Lower leg skin (tissue), 4 donors: ENCODE results near the gene FUT6. TPM values are rescaled to one million over a fixed set of nuclear protein-coding genes. Genes with fewer than 3 reads are reported as not detected.
A peak's percentile ranks its signal among the peaks of the same experiment; 100 is the strongest.

Experiments
- DNase-seq, 2 donors: peaks; one replicate each; pipeline ENCODE4 v3.0.0-alpha.2; 2019; ENCODE audit warnings: low spot score in 2 of 2
- H3K4me3 ChIP-seq: fragments of 200-600 bp; sonication (generic); 2 replicates; pipeline ENCODE4 v1.5.1; 2017; ENCODE audit warnings: mild to moderate bottlenecking, low read depth; ENCODE audit not compliant: poor library complexity, severe bottlenecking
- POLR2A ChIP-seq, 2 donors: fragments of 450-650 bp; IDR thresholded peaks; one replicate each; pipeline ENCODE4 v1.6.1; 2016 to 2017; ENCODE audit warnings: antibody characterized with exemption in 2 of 2, mild to moderate bottlenecking in 1 of 2, moderate library complexity in 1 of 2
- WGBS, 2 donors: methylation state at CpG; one replicate each; pipeline ENCODE4 v1.1.5; 2018; 5-methylcytosine and 5-hydroxymethylcytosine counted together
- intact Hi-C: fragments of 100-400 bp; cut with DNase I; formaldehyde crosslinking; loops from one replicate; pipeline ENCODE4 v1.15.0; 2023; ENCODE audit warnings: low total_unique reads
- total RNA-seq, 4 donors: library from RNA; depleted of rRNA; stranded (reverse); fragments of >200 nt; gene quantifications; one replicate each; pipeline ENCODE4 v1.1.0, GENCODE V29; 2016
- TF ChIP-seq, protein P1 (sequence below), 3 donors: fragments of 450-650 bp; IDR thresholded peaks; one replicate each; pipeline ENCODE4 v1.5.1; 2016; ENCODE audit warnings: antibody characterized with exemption in 3 of 3, mild to moderate bottlenecking in 3 of 3, moderate library complexity in 2 of 3

FUT6 gene
- total RNA-seq, 4 donors from 2014 or later = 0.23 to 0.29 TPM; not detected in 2

DNA sequence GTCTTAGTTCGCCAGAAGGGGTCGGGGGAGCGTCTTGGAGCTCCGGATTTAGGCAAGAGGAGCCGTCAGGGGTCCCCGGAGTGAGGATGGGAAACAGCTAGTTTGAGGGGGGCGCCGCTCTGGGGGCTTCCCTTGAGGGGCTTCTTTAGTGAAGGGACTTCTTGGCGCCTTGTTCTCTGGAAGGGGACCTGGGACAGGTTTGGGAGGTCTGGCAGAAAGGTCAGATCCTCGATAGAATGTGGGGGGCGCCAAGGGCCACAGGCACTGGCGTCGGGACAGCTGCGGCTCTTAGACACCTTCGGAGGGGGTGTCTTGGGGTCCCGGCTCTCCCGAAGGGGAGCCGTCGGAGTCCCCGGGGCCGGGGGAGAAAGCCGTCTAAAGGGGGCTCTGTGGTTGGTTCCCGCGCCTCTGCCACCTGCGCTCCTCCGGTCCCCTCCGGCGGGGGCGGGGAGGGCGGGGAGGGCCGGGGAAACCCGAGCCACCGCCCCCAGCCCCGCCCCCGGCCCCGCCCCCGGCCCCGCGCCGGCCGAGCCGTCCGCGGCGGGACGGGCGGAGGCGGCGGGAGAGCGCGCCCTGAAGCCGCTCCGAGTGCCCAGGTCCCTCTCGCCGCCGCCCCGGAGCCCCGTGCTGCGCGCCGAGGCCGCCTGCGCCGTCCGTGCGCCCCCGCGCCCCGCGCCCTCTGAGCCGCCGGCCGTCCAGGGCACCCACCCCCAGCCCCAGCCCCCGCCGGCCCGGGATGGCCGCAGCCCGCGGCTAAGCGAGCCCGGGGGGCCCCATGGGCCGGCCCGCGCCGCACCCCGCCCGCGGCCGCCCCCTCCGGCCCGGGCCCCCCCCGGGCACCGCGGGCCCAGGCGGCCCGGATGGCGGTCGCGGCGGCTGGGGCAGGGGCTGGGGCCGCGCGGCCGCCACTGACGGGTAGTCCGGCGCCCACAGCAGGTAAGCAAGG is 34.7 kb downstream of the FUT6 start, which contains the start of gene NRTN:
NRTN (plus strand) TSS at position 552 of the 946 bp plus-strand sequence. CDS start 19,099 bp downstream, outside the sequence.
- no peak within 1 kb of the TSS for H3K4me3 ChIP-seq
- intact Hi-C loops = loop anchor here (10.0 kb wide), 1 partner anchor 220 kb away; no protein-coding TSS in a partner anchor
- 2 to 5% methylated on average over 11 to 15 of the region's 107 CpGs for WGBS, 2 donors
- peak in 1 of 2 donors; percentile 85 for DNase-seq
- TF ChIP-seq, protein P1, sequence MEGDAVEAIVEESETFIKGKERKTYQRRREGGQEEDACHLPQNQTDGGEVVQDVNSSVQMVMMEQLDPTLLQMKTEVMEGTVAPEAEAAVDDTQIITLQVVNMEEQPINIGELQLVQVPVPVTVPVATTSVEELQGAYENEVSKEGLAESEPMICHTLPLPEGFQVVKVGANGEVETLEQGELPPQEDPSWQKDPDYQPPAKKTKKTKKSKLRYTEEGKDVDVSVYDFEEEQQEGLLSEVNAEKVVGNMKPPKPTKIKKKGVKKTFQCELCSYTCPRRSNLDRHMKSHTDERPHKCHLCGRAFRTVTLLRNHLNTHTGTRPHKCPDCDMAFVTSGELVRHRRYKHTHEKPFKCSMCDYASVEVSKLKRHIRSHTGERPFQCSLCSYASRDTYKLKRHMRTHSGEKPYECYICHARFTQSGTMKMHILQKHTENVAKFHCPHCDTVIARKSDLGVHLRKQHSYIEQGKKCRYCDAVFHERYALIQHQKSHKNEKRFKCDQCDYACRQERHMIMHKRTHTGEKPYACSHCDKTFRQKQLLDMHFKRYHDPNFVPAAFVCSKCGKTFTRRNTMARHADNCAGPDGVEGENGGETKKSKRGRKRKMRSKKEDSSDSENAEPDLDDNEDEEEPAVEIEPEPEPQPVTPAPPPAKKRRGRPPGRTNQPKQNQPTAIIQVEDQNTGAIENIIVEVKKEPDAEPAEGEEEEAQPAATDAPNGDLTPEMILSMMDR (IDR thresholded peaks at IDR 0.05) = no peak
- no peak for TF ChIP-seq POLR2A (IDR thresholded peaks at IDR 0.05)

DNA sequence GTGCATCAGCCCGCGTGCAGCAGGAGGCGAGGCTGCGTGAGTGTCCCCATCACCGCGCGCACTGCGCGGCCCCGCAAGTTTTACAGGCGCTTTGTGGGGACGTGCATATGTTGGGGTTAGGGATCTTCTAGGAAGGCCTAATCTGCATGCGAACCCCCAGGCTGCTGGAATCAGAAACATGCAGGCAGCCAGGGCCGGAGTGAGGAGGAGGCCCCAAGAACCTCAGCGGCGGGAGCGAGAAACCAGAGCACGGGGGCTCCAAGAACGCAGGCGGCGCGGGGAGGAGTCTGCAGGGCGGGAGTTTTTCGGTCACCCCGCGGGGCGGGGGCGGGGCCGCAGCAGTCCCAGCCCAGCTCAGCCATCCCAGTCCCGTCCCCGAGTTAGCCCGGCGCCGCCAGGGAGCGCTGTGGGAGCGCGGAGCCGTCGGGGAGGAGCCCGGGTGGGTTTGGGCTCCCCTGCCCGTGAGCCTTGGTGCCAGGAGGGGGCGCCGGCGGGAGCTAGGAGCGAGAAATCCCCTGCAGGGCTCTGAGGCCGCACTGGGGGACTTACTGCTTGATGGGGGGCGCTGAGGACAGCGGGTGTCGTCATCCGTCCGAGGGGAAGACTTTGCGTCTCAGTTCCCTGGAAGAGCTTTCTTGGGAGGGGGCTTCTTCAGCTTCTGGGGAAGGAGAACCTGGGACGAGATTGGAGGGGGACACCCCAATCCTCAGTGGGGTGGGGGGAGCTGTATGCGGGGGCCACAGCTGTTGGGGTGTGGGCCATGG is 35.6 kb downstream of the FUT6 start:
- intact Hi-C loops = loop anchor here (10.0 kb wide), 1 partner anchor 221 kb away; no protein-coding TSS in a partner anchor

DNA sequence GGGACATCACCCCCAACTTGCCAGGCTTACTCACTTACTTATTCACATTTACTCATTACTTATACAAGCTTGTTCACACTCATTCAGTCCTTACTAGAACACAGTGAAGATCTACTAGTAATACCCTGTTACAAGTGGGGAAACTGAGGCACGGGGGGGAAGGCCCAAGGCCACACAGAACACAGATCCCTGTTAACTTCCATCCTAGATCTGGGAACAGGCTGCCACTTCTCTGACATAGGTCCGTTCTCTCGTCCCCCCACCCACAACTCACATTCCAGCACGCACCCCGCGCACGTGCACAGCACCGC is 36.1 kb downstream of the FUT6 start:
- no peak for DNase-seq
- H3K4me3 ChIP-seq = no peak overlapping the region
- 4 to 9% methylated on average over 8 of the region's 8 CpGs for WGBS, 2 donors
- TF ChIP-seq, protein P1 (IDR thresholded peaks at IDR 0.05) = no peak
- TF ChIP-seq POLR2A (IDR thresholded peaks at IDR 0.05) = no peak
- intact Hi-C loops = loop anchor here (10.0 kb wide), 1 partner anchor 221 kb away; no protein-coding TSS in a partner anchor

More for the DNA sequence above, 35.6 kb downstream of the FUT6 start:
- 0% methylated on average over 14 to 33 of the region's 54 CpGs for WGBS, 2 donors
- peak; percentile 74 to 97 for DNase-seq
- H3K4me3 ChIP-seq = no peak overlapping the region
- no peak for TF ChIP-seq POLR2A (IDR thresholded peaks at IDR 0.05)
- TF ChIP-seq, protein P1 (IDR thresholded peaks at IDR 0.05) = no peak

GRCh38 chr19:5801796-5802619 is 37.5 kb downstream of the FUT6 start:
- no peak overlapping the region for H3K4me3 ChIP-seq
- 20% methylated on average over 23 to 31 of the region's 33 CpGs for WGBS, 2 donors
- TF ChIP-seq POLR2A (IDR thresholded peaks at IDR 0.05) = no peak
- TF ChIP-seq, protein P1 (IDR thresholded peaks at IDR 0.05) = no peak
- intact Hi-C loops = loop anchor here (10.0 kb wide), 1 partner anchor 223 kb away; no protein-coding TSS in a partner anchor
- DNase-seq = no peak
